ENCODE data around the gene ANKRD63. TPM values are rescaled to one million over a fixed set of nuclear protein-coding genes. Genes with fewer than 3 reads are reported as not detected.

ANKRD63 gene
- total RNA-seq, 1 donor from 2014 or later: not detected

DNA sequence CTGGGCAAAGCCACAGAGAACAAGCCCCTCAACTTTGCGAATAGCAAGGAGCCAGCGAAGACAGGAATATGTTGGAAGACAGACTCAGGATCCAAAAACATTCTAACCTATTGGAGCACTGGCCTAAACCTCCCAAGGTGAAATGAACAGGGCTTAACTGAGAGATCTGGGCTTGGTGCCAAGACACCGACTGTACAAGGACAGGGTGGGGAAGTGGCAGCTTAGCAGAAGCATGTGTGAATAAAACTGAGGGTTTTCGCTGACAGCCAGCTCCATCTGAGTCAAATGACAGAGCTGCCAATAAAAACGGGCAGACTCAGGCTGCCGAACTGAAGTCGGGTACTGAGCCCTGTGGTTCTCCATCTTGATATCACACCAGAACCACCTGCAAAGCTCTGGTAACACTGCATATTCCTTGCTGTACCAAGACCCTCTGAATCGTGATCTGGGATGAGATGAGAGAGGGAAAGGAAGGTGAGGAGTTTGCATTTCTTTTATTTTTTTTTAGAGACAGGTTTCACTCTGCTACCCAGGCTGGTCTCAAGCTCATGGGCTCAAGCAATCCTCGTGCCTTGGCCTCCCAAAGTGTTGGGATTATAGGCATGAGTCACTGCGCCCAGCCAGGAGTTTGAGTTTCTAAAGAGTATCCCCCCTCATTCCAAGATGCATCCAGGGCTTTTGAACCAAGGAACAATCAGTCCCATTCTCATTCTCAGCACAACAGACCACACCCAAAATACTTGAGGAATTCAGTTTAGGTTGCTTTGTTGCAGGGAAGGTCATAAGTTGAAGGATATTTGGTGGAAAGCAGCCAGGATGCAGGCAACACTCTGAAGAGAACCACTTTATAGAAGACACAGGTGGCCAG is 30.9 kb upstream of the ANKRD63 start:
- DNase-seq (ENCODE audit: low spot score): peak; percentile 75

DNA sequence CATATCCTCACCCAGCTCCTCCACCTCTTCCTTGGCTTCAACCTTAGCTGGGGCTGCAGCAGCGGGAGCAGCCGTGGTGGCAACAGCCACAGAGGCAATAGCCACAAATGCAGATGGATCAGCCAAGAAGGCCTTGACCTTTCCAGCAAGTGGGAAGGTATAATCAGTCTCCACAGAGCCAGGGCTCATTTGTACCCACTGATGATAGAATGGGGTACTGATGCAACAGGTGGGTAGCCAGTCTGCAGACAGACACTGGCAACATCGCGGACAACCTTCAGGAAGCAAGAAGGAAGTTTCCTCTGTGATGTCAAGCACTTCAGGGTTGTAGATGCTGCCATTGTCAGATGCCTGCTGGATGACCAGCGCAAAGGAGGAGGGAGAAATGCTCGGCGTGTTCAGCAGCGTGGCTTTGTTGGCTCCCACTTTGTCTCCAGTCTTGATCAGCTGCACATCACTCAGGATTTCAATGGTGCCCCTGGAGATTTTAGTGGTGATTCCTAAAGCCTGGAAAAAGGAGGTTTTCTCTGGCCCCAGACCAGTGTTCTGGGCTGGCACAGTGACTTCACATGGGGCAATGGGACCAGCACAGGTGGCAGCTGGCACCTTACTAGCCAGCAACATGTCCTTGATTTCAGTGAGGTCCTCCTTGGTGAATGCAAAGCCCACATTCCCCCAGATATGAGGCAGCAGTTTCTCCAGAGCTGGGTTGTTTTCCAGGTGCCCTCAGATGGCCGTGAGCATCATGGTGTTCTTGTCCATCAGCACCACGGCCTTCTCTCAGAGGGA is 29.7 kb upstream of the ANKRD63 start:
- no peak for DNase-seq (ENCODE audit: low spot score)

- DNase-seq (ENCODE audit: low spot score): no peak
Observed at GRCh38 chr15:40310993-40311392, 28.1 kb upstream of the ANKRD63 start.

DNA sequence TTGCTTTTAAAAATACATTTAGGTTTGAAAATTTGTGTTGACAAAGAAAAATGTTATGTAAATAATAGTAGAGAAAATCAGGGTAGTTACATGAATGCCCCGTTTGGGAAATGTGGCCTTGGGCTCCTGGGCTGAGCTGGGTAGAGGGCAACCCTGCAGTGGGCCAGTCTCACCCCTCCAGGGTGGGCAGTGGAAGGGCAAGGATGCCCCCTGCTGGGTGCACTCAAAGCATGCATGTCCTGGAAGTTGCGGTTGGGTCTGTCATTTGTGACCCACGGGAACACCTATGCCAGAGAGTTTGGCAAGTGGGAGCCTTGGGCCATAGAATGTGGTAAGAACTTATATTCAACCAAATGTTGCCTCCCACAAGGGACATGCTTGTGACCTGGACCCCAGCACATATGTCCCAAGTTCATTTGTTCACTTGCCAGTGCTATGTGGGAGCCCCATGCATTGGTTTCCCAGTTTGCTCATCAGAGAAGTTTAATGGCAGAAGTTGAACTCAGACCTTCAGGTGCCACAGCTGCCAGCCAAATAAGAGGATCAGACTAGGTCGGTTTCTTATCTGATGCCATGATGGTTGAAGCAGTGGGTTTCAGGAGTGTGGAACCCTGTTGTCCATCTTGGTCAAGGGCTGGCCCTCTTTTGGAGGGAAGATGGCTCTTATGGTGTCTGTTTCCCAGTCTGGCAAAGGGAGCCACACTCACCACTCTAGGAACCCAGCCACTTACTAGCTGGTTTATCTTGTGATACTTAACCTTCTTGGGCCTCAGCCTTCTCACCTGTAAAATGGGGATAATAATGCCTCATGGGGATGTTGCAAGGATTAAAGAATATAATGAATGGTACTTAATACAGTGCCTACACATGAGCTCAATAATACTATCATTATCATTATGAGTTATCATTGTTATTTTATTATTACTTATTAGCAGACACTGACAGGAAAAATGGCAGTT is 27.4 kb upstream of the ANKRD63 start:
- no peak for DNase-seq (ENCODE audit: low spot score)

- DNase-seq (ENCODE audit: low spot score): no peak
Observed at GRCh38 chr15:40309344-40309862, 26.5 kb upstream of the ANKRD63 start.

GRCh38 chr15:40307421-40308211 is 24.8 kb upstream of the ANKRD63 start, which contains the start of gene PLCB2:
Gene PLCB2, minus strand, starts transcription at chr15:40307935. Its CDS starts 263 bp downstream, at chr15:40307672.
- DNase-seq (ENCODE audit: low spot score): peak; percentile 62

GRCh38 chr15:40306908-40307307 is 24.0 kb upstream of the ANKRD63 start:
- DNase-seq (ENCODE audit: low spot score): no peak

DNA sequence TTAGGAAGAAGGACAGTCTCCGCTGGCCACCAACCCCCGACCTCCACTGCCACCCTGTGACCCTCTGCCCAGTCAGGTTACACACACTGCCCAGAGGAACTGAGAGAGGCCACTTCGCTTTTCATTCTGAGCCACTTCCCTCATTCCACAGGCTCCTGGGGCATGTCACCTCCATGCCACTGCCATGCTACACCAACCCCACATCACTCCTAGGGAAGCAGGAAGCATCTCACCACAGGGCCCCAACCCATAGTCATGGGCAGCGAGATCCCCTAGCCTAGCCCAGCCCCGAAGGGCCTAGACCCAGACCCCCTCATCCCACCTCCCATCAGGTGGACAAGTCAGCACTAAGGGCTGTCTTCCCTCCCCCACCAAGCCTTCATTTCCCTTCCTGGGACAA is 23.5 kb upstream of the ANKRD63 start:
- no peak for DNase-seq (ENCODE audit: low spot score)

DNA sequence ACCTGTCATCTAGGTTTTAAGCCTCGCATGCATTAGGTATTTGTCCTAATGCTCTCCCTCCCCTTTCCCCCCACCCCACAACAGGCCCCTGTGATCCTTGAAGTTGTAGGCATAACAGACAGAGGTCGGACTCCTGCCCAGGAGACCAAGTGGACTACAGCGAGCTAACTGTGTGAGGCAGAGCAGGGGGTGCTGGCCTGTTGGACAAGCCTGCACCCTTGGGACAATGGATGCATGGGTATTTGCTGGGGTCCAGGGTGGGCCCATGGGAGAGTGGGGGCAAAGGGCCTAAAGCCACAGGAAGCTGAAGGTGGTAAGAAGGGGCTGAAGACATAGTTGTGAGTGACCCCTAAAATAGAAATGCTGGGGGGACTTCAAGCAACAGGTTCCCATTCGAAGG is 22.4 kb upstream of the ANKRD63 start:
- DNase-seq (ENCODE audit: low spot score): no peak

- DNase-seq (ENCODE audit: low spot score): no peak
Observed at GRCh38 chr15:40303576-40303975, 20.7 kb upstream of the ANKRD63 start.

GRCh38 chr15:40302981-40303380 is 20.1 kb upstream of the ANKRD63 start:
- no peak for DNase-seq (ENCODE audit: low spot score)

DNA sequence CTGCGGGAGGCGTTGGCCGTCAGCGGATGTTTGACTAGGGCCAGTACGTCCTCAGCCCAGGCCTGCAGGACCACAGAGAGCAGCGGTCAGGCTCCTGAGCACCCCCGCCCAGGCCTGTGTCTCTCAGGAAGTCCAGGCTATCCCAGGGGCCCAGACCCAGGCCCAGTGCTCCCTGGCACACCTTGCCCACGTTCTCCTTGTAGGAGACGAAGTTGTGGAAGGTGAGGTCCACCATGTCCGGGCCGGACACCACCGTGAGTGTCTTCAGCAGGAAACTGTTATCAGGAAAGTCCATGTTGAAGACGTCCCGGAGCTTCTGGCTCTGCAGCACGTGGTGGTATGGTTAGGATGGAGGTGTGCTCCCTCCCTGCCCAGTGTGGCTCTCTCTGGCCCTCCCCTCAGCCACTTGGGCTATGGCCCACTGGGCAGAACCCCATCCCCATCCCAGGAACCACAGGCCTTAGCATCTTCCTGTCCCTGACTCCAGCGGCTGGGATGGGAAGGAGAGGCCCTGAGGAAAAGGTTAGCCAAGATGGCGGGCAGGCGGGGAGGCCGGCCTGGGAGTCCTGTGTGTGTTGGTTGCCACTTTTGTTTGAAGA is 19.5 kb upstream of the ANKRD63 start:
- no peak for DNase-seq (ENCODE audit: low spot score)

- no peak for DNase-seq (ENCODE audit: low spot score)
Observed at GRCh38 chr15:40301467-40302179, 18.8 kb upstream of the ANKRD63 start.

DNA sequence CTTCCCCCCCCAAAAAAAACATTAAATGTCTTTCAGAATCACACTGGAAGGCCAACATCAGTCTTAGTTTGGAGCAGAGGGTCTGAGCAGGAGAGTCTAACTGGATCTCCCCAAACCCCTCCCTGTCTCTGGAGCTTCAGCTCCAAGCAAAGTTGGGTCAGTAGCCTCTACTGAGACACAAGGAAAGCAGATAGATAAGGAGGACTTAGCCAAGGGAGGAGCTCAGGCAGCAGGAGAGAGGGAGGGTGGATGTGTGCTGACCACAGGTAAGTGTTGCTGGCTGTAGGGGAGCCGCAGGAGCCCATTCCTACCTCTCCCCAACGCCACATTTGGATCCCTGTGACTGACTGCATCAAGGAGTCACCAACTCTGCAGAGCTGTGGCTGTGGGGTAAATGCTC is 17.9 kb upstream of the ANKRD63 start:
- DNase-seq (ENCODE audit: low spot score): no peak

GRCh38 chr15:40300367-40300766 is 17.5 kb upstream of the ANKRD63 start:
- no peak for DNase-seq (ENCODE audit: low spot score)

DNA sequence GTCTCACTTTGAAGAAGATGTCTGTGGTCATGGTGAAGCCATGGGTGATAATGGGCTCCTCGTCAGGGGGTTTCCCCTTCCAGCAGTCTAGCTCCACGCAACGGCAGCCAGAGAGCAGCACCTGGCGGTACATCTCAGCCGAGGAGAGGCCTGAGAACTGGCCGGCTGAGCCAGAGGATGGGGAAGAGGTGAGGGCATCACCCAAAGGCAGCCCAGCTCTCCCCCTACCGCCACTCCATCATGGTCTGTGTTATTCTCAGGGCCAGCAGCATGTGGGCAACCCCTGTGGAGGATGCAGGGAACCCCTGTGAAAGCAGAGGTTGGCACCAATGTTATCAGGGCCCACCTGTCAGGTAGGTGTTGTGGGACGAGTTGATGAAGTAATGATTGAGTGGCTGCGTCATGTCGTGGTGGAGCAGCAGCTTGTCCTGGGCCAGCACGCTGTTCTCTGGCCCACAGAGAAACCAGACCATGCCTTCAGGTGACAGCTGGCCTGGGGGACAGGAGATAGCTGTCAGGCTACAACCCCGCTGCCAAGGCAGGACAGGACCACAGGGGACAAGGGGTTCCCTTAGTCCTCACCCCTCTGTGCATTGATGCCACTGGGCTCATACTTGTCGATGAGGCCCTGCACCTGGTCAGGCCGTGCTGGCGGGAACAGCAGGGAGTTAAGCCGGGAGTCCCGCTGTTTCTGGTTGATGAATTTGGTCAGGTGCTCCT is 15.5 kb upstream of the ANKRD63 start:
- no peak for DNase-seq (ENCODE audit: low spot score)

GRCh38 chr15:40297356-40297755 is 14.5 kb upstream of the ANKRD63 start:
- no peak for DNase-seq (ENCODE audit: low spot score)

GRCh38 chr15:40296561-40297230 is 13.8 kb upstream of the ANKRD63 start:
- no peak for DNase-seq (ENCODE audit: low spot score)
